HG03378 (cell line): Measurements from ENCODE around the gene TSPAN14.

ENCODE experiments used
- ATAC-seq: cut with Tn5 transposase; IDR thresholded peaks from one replicate; pipeline ENCODE4 v1.9.1; 2021; ENCODE audit warnings: mild to moderate bottlenecking, moderate library complexity; ENCODE audit not compliant: unreplicated experiment

The TSPAN14 gene

DNA sequence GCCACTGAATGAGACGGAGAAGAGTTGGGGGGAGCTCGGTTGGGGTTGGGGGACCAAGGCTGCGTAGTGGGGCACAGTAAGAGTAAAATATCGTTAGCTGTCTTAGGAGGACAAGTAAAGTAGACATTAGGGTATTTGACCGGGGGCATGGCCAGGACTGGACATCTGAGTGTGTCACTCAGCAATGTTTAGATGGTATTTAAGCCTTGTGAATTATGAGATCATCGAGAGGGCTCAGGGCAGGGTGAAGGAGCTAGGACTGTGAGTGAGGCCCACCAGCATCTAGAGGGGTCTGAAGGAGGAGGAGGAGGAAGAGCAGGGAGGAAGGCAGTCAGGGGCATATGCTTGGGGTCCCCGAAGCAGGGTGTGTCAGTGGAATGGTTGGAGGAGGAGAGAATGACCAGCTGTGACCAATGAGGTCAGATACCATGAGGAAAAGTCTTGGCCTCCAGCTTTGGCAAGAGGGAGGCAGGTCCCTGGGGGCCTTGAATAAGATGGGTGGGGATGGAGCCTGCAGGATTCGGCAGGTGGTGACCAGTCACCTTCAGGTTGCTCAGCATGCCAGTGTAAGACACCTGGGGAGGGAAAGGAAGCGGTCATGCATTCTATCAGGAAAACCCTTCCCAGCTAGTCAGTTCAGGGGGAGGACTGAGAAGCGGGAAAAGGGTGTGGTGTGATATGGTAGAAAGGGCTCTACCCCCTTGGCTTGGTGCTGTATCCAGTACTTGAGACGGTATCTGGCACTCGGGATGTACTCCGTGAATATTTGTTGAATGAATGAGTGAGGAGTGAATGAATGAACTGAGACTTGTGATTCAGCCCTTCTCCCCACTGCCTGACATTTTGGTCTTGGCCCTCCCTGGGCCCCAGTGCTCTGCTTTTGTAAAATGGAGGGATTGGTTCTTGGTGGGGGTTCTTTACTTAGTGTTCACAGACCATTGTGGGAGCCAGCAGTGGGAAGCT, 48.8 kb downstream of the TSPAN14 start:
- no peak for ATAC-seq

GRCh38 chr10:80503584-80504157, 49.6 kb downstream of the TSPAN14 start:
- no peak for ATAC-seq

GRCh38 chr10:80504158-80504811, 50.2 kb downstream of the TSPAN14 start:
- no peak for ATAC-seq

GRCh38 chr10:80504897-80505465, 50.9 kb downstream of the TSPAN14 start:
- ATAC-seq, result no peak

GRCh38 chr10:80506189-80506575, 52.1 kb downstream of the TSPAN14 start:
- ATAC-seq, result no peak

DNA sequence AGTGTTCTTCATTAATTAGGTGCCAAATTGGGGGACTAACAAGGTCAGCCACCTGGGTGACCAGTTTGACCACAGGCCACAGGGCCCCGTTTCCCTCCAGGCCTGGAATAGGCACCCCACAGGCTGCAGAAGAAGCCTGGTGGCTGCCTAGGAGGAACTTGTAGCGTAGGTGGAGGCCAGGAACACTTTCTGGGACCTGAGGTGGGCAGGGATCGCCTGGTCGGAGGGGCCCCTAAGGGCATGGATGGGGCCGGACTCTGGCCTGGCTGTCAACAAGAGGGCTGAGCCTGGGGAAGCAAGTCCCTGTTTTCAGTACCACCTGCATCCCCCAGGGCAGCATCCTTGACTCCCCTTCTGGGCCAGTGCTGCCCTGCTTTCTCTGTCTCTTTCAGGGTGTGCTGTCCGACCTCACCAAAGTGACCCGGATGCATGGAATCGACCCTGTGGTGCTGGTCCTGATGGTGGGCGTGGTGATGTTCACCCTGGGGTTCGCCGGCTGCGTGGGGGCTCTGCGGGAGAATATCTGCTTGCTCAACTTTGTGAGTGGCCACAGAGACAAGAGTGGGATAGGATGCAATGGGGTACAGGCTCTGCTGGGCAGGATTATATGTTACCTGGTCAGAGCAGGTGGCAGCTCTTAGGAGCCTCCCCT, 52.9 kb downstream of the TSPAN14 start:
- ATAC-seq, result no peak

- ATAC-seq, result no peak
Observed at GRCh38 chr10:80509108-80509402, 54.9 kb downstream of the TSPAN14 start.

DNA sequence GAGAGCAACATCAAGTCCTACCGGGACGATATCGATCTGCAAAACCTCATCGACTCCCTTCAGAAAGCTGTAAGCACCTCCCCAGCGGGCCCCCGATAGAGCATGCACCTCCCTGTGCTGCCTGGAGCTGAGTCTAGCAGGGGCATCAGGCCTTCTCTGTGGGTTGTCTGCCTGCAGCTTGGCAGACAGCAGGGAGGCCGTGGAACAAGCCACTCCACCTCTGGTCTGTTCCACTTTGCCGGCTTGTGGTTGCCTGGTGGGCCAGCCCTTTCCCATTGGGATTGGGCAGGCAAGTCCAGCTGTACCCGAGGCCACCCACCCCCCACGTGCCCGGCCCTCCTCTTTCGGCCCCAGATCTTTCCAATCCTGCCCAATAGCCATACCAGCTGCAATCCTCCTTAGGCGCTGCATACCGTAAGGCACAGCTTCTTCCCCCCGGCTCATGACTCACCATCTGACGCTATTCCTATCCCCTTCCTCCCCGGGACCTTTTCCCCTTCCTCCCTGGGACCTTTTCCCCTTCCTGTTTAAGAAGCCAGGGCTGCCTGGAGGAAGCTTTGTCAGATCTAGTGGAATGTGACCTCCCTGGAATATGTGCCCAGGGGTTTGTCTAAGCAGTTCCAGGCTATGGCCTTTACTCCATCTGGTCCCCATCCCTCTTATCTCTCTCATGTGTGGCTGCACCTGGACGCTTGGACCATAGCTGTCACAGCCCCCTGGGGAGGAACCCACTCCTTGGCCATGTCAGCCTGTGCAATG, 55.5 kb downstream of the TSPAN14 start:
- ATAC-seq, result no peak

- no peak for ATAC-seq
Observed at GRCh38 chr10:80512031-80512526, 58.0 kb downstream of the TSPAN14 start.

DNA sequence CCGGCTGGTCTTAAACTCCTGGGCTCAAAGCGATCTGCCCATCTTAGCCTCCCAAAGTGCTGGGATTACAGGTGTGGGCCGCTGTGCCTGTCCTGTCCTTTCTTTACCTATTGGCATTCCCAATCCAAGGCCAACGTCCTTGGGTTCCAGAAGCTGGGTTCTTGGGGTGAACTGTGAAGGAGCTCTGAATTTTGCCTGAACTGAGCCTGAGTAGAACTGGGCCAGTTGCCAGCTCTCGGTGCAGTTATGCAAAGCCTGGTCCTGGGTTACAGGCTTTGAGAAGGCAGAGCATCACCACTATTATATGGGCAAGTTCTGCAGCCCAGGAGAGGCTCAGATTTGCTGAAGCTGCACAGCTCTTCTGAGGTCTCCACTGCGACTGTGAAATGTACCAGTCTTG, 59.0 kb downstream of the TSPAN14 start:
- no peak for ATAC-seq

DNA sequence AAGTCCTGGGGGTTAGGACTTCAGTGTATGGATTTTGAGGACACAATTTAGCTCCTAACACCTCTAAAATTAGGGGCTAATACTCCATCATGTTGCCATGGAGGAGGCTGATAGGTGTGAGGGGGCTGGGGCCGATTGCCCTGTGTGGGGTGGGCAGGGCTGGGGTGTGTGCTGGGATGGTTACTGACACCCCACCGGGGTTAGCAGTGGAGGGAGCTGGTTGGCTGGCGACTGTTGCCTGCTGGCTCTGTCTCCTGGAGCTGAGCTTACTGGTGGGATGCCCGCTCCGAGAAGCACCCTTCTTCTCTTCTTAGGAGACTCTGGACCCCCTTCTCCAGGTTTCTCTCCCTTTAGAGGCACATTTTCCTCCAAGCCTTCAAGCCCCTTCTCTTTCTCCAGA, 61.4 kb downstream of the TSPAN14 start:
- no peak for ATAC-seq

DNA sequence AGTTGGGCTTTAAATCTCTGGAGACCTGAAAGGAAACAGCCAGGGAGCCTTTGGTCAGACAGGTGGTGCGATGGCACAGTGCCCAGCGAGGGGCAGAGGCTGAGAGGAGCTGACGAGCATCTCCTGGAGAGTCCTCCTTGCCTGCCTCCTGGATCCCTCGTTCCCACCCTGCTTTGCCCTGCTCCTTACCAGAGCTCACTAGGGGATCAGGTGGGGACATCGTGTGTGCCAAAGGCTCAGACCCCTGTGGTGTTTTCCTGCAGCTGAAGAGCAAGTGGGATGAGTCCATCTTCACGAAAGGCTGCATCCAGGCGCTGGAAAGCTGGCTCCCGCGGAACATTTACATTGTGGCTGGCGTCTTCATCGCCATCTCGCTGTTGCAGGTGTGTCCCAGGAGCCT, 61.8 kb downstream of the TSPAN14 start:
- ATAC-seq, result no peak

DNA sequence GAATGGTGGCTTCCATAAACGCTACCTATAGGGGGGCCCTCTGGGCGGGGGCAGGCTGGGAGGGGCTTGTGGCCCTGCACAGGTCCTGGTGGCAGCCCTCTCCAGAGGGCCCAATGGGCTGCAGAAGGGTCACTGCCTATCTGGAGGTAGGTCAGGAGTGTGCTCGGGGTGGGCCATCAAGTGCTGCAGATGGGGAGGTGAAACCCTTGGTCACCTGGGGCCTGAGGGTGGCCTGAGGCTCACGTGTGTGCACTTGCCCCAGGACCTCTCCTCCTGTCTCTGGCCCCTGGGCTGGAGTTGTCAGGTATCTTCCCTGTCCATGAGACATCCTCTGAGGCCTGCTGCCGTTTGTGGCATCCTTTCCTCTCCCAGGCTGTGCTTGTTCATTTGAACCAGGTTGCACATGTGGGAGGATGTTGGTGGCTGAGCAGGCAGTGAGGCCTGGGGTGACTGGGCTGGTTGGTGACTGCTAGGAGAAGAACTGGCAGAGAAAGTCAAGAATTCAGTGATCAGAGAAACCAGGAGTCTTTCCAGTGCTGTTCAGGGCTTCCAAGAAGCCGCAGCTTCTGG, 62.5 kb downstream of the TSPAN14 start:
- ATAC-seq, result no peak

- no peak for ATAC-seq
Observed at GRCh38 chr10:80517416-80518142, 63.5 kb downstream of the TSPAN14 start.

DNA sequence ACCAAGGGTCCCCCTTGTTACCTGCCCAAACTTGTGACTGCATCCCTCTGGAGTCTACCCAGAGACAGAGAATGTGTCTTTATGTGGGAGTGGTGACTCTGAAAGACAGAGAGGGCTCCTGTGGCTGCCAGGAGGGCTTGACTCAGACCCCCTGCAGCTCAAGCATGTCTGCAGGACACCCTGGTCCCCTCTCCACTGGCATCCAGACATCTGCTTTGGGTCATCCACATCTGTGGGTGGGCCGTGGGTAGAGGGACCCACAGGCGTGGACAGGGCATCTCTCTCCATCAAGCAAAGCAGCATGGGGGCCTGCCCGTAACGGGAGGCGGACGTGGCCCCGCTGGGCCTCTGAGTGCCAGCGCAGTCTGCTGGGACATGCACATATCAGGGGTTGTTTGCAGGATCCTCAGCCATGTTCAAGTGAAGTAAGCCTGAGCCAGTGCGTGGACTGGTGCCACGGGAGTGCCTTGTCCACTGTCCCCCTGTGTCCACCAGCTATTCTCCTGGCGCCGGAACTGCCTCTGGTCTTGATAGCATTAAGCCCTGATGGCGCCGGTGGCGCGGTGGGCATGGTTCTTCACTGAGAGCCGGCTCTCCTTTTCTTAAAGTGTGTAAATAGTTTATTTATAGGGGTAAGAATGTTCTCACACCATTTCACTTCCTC, 64.2 kb downstream of the TSPAN14 start:
- peak; percentile 53 for ATAC-seq

- ATAC-seq, result no peak
Observed at GRCh38 chr10:80518807-80519360, 64.8 kb downstream of the TSPAN14 start.

DNA sequence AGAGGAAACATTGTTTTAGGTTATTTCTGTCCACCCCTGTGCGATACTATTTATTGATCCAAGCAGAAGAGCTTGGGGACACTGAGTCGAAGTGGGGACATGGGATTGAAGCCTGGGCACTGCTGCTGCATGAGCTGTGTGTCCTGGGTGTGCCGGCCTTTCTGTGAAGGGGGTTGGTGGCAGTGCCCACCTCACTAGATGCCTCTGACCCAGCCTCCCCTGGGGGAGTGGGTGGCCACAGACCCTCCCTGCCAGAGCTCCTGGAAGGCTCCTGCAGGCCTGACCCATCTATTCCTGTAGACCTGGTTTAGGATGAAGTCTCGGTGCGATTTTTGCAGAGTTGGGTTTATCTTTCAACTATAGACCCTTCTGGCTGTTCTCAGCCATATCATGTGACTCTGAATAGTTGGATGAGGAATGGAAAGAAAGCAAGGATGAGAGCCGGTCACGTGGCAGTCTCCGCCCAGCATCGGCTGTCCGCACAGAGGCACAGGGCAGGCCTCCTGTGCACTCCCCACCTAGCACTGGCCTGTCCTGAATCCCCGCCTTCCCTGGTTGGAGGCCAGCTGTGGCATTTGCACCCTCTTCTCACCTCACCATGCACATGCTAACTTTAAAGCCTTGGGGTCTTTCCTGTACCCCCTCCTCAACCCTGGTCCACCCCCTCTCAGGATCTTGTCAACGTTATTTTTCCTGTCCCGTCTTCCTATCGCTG, 66.0 kb downstream of the TSPAN14 start:
- no peak for ATAC-seq
